ENCODE results near the gene CLCN5.

The CLCN5 gene

DNA sequence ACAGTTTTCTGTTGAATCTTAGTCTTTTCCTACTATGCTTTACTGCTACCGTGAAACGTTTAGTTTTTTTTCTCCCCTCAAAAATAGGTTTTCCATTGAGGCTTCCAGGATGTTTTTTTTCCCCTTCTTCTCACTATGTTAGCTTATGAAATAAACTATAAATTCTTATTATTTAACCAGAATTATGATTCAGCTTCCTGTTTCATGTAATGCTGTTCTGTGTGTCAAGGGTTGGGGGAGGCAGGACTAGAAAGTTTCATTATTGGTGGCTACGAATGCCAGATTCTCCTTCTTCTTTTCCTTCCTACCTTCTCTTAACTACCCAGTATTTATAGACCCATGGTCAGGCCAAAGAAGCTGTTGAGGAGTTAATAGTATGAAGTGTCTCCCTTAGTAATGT, 11.8 kb downstream of the CLCN5 start:
- no peak for DNase-seq (ENCODE audit: low spot score)

DNA sequence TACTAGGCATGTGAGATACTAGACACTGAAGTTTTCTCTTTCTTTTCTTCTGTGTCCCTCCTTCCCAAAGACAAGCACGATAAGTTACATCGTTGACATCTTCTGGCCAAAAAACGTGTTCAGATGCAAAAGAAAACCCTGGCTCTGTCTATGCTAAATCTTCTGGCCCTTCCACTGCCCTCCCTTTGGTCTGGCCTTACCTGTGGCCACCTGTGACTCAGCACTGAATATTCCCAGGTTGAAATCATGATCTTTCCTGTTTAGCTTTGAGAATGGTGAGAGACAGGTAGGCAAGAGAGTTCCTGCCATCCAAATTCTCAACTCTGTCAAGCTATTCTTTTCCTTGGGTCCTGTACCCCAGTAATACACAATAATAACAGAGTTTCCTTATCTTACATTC, 12.3 kb downstream of the CLCN5 start:
- no peak for DNase-seq (ENCODE audit: low spot score)

GRCh38 chrX:49947781-49948180, 25.4 kb downstream of the CLCN5 start:
- DNase-seq (ENCODE audit: low spot score): no peak

- DNase-seq (ENCODE audit: low spot score): no peak
Observed at GRCh38 chrX:49949961-49950360, 27.6 kb downstream of the CLCN5 start.

GRCh38 chrX:49951524-49952193, 29.3 kb downstream of the CLCN5 start:
- DNase-seq (ENCODE audit: low spot score): no peak

GRCh38 chrX:49956313-49956712, 33.9 kb downstream of the CLCN5 start:
- DNase-seq (ENCODE audit: low spot score): no peak

DNA sequence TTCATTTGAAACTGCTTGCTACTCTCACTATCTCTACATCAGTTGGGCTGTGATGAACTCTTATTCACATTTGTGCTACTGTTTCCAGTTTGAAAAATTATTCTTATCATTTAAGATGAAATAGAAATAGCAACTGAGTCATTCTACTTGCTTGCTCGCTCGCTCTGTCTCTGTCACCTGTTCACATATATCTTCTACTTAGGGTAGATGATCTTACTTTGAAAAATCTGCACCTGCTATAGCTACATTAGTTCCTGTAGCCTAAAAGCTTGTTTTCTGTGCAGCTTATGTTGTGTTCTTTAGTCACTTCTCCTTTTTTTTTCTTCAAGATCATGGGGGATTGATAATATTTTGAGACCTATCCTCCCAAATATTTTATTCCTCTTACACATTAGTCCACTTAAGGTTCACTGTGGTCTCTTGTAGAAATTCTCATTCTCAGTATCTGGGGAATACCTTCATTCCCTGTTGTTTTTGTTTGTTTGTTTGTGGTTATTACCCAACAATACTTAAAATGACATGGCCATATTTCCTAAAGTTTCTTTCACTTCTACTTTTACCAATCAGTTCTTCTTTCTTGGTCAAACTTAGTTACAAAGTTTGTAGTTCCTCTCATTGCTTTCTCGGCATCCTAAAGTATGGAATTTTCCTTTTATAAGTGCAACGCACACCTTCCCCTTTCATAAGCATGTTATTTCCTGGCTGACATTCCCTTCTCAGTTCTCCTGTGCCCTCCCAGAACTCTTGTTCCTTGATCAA, 36.5 kb downstream of the CLCN5 start:
- DNase-seq (ENCODE audit: low spot score): no peak

DNA sequence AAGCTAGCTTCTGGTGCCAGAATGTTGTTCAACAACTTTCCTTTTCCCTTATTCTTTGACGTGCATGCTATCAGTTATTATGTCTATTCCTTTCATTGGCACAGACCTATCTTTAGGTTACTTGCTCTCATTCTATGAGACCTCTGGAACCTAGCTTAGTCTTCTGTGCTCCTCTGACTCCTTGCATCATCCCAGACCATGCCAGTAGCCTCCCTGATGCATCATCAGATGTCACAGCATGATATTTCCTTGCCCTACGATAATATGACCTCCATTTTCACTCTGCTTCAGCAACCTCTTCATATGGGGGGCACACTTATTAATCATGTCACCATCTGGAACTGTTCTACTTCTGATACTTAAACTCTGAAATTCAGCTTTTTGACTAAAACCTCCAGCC, 37.2 kb downstream of the CLCN5 start:
- DNase-seq (ENCODE audit: low spot score): no peak

DNA sequence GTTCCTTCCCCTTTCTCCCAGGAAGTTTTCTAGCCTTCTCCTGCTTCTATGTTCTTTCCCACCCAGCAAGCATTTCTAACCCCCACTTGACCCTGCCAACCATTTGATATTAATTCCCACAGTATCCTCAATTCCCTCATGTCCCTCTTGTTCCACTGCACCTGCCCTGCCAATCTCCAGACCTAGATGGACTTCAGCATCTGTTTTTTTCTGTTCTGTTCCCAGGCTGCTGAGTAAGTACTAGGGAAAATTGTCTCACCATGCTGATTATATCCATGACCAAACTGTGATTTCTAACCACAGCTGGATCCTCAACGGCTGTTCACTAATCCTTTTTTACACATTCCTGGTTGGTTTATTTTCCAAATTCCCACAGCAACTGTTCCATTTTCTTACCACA, 37.7 kb downstream of the CLCN5 start:
- DNase-seq (ENCODE audit: low spot score): no peak

GRCh38 chrX:49970674-49971073, 48.3 kb downstream of the CLCN5 start:
- no peak for DNase-seq (ENCODE audit: low spot score)

DNA sequence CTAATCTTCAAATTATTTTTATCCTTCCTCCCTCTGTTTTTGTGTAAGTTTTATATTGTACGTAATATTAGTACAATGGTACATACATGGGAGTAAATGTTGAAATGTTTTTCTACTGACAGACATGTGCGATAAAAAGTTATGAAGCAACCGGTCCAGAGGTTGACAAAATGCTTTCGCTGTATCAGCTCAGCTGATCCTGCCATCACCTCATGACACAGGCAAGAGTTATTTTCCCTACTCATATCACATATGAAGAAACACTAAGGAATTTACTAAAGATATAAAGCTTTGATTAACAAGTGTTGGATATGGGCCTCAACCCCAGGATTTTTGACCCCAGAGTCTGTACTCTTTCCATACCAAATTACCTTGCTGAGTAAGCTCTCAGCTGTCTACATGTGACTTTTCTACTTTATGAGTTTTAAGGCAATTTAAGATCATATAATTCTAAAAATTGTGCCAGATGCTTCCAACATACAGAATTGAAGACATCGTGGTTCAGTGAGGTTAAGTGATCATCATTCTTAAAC, 50.0 kb downstream of the CLCN5 start:
- DNase-seq (ENCODE audit: low spot score): no peak

DNA sequence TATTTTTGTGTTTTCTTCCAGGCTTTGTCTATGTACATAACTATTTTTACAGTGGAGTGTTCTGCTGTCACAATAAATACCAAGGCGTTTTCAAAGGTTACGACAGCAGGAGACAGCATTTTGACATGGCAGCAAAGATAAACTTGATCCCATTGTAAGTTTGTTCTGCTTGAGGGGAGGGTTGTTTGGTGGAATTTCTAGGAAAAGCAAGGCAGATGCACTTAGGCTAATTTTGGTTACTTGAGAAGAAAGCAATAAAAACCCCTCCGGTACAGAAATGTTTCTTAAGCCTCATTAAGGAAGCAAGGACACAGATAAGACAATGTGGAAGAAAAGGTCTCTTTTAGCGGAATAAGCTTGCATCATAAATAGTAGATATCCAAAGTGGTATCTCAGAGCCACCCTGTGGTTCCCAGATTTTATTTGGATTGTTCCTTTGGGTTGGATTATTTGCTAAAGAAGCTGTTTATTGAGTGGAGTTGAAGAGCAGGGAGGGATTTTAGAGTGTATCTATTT, 54.3 kb downstream of the CLCN5 start:
- no peak for DNase-seq (ENCODE audit: low spot score)

DNA sequence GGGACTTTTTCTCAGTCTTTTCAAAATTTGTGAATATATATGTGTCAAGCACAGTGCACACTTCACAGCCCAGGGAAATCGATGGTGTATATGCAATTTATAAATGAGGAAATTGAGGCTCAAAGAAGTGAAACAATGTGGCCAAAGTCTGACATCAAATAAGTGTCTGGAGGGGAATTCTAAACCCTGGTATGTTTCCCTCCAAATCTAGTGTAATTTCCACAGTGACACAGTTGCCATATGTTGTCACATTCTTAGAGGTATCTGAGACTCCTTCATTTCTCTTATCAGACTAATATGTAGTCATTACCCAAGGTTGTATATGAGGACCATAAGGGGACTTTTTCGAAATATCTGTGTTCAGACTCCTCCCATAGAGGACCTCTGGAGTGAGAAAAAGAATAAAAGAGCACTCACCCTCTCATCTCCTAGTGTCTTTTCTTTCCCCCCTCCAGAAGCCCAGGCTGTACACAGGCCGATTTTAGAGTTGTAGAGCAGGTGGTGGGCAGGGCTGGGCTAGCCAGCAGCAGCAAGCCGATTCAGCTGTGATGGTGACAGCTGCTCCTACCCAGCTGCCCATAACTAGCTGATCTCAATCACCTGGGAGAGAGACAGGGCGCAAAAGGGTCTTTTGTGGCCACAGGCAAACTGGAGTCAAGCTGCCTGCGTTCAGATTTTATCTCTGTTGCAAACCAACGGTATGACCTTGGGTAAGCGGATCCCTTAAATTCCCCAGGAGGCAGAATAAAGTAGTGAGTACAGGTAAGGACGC, 55.1 kb downstream of the CLCN5 start:
- no peak for DNase-seq (ENCODE audit: low spot score)

- no peak for DNase-seq (ENCODE audit: low spot score)
Observed at GRCh38 chrX:49978176-49978575, 55.8 kb downstream of the CLCN5 start.

GRCh38 chrX:49986058-49986457, 63.7 kb downstream of the CLCN5 start:
- no peak for DNase-seq (ENCODE audit: low spot score)

DNA sequence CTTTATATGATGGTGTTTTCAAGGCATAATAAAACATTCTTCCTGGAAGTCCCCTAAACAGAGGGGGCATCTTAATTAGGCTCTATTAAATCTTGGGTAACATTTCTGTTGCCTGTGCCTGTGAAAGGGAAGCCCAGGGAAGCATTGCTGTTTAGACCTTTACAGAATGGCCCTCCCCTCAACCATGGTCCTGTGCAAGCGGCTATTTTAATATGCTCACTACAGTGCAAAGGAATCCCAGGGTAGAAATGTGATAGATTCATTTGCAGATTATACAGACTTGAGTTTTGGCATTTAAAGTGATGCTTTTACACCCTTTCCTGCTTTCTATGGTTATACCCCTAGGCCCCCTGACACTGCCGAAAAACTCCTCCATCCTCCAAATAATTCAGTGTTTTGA, 65.3 kb downstream of the CLCN5 start:
- no peak for DNase-seq (ENCODE audit: low spot score)

DNA sequence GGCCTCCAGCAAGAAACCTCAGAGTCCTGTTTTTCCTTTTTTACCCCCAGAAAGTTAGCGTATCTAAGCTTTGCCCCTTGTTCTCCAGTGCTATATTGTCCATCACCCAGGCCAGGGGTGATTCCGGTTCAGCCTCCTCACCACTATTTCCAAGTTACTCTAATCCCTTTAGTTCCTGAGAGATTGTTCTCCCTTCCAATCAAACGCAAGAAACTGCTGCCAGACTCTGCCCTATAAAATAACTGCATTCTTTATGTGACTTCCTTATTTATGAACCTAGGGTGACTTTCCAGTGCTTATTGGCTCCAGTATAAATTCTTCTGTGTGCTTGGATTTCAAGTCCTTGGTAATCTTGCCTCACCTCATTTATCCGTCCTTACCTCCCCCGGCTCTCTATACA, 65.7 kb downstream of the CLCN5 start:
- DNase-seq (ENCODE audit: low spot score): no peak

DNA sequence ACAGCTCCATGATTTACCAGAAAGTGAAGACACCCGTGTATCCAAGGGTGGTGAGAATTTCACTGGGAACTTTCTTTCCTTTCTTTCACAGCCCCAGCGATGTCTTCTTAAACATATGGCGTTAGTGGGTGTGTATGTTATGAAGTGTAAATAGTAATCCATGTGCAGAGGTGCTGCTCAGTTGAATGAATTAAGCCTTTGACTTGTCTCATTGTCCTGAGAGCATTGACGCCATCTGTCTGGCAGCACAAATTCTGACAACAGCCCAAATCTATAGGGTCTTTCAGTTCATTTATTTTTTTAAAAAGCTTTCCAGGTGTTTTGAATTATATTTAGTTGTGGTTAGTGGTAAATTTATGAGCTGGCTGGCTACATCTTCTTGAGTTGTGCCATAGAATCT, 69.4 kb downstream of the CLCN5 start:
- no peak for DNase-seq (ENCODE audit: low spot score)

GRCh38 chrX:49992853-49993252, 70.5 kb downstream of the CLCN5 start:
- no peak for DNase-seq (ENCODE audit: low spot score)

DNA sequence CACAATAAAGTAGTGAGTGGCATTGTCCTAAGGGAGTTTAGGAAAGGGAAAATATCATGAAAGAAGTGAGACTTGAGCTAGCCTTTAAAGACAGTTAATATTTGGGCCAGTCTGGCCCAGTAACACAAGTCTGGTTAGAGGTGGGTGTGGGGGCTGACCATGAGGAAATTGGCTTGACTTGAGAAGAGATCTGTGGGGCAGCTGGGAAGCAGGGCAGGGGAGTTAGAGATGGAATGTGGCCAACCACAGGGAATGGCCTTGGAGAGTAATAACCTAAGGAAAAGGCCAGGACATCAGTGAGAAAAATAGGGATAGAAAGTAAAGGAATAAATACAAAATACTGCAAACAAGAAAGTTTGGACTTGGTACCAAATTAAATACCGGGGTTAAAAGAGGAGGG, 71.3 kb downstream of the CLCN5 start:
- DNase-seq (ENCODE audit: low spot score): no peak

DNA sequence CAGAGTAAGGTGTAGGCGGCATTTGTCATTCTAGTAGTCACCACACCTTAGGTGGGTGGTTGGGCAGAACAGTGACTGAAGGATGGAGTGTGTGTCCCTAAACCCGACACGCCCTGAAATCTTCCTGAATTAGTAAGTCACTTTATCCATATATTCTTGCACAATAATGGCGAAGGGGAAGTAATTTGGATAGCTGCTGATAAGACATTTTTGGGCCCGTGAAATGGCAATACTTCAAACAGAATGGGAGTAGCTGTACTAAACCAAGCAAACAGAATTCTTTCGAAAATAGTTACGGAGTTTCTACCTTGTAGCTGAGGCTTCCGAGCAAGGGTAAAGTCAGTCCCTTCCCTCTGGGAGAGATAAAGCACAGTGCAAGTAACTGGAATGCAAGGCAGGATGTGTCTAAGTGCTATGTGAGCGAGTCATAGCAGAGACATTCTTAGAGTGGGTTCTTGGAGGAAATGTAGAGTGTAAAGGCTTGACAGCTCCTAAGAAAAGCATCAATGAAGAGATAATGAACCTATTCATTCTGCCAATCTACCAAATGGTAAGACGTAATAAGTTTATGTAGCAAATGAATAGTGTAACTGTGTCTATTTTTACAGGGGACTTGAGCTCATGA, 72.8 kb downstream of the CLCN5 start:
- DNase-seq (ENCODE audit: low spot score): no peak

DNA sequence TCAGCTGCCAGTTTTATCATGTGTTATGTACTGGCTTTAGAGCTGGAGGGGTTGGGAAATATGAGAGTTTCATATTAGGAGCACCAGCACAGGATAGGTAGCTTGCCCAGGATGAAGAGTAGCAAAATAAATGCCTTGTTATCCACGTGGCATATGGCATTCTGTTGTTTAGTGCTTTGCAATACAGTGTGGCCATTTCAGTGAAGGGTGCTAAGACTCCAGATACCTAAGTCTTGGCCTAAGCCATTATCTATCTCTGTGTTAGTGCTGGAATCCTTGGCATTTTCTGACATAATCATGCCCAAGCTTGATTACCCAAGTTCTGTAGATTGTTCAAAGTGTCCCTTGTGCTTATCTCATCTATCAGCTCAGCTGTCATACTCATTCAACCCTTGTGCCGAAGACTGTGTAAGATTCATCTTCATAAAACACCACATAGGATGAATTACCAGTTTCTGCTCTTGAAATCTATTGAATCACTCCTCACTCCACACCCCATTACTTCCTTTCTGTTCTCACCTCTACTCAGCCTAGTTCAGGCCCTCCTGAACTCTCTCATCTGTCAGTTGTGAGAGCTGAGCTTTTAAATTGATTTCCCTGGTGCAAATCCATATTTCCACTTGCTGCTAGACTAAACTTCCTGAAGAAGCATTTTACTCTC, 73.5 kb downstream of the CLCN5 start:
- no peak for DNase-seq (ENCODE audit: low spot score)
